Activated CD4-positive, alpha-beta T cell treated with anti-CD3 and anti-CD28 coated beads, Interleukin-2, amount 50 U/mL, for 1 hour (primary cell): ENCODE measurements around the gene COQ7.
A peak's percentile ranks its signal among the peaks of the same experiment; 100 is the strongest.

Experiments used
- DNase-seq: peaks from one replicate; pipeline ENCODE4 v3.0.0-alpha.2; 2020

The COQ7 gene

DNA sequence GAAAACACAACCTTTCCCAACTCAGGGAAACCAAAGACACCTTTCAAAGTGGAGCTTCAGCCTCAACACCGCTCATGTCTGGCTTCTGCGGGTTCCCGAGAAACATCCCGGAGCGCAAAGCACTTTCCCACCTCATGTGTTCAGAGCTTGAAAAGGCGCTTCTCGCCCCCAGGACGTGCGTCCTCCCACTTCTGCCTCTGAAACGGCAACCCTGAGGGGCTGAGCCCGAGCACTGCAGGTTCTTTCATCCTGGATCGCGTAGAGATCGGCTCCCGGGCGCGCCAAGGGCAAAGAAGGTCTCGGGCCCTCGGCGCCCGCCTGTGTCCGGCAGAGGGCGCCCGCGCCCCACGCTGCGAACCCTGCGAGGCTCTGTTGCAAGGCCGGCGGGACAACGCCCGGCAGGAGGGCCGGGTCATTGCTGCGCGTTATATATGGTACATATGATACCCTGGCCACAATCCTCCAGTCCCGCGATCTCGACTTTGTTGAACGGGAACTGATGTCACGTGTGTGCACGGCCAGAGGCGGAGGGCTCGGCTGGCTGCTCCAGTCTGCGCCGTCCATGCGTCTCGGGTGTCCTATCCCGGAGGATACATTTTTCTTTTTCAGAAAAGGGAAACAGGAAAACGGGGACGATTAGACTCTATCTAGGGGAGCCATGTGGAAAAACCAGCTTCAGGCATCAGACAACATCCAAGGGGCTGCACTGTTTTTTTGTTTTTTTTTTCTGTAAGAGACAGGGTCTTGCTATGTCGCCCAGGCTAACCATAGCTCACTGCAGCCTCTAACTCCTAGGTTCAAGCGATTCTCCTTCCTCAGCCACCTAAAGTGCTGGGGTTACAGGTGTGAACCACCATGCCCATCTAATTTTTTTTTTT is 19.1 kb downstream of the COQ7 start:
- DNase-seq, result peak; percentile 72

- DNase-seq, result no peak
Measured at GRCh38 chr16:19088341-19088916, 21.0 kb downstream of the COQ7 start.

- no peak for DNase-seq
Measured at GRCh38 chr16:19089410-19089955, 22.1 kb downstream of the COQ7 start.

DNA sequence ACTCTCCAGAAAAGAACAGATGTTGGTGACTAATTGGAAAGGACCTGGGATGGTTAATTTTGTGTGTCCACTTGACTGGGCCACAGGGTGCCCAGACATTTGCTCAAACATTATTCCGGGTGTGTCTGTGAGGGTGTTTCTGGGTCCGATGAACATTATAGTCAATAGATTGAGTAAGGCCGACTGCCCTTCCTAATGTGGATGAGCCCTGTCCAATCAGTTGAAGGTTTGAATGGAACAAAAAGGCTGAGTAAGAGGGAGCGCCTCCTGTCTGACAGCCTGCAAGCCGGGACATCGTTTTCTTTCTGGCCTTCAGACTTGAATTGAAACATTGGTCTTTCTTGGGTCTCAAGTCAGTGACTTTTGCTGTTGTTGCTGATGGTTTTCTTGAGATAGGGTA is 23.5 kb downstream of the COQ7 start:
- DNase-seq, result no peak

DNA sequence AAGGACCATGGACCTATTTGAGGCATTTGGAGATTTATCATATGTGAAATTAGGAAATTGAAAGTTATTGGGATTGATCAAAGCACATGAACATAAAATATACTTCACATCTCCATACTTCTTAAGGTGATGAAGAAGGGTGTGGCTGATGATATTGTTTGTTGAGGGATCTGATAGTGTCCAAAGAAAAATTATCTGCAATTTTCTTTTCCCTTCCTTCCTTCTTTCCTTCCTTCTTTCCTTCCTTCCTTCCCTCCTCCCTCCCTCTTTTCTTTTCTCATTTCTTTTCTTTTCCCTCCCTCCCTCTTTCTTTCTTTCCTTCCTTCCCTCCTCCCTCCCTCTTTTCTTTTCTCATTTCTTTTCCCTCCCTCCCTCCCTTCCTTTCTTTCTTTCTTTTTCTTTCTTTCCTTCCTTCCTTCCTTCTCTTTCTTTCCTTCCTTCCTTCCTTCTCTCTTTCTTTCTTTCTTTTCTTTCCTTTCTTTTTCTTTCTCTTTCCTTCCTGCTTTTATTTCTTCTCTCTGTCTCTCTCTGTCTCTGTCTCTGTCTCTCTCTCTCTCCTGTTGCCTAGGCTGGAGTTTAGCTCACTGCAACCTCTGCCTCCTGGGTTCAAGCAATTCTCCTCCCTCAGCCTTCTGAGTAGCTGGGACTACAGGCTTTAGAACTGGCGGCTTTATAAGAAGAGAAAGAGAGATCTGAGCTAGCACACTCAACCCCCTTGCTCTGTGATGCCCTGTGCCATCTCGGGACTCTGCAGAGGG is 25.4 kb downstream of the COQ7 start:
- DNase-seq, result no peak

DNA sequence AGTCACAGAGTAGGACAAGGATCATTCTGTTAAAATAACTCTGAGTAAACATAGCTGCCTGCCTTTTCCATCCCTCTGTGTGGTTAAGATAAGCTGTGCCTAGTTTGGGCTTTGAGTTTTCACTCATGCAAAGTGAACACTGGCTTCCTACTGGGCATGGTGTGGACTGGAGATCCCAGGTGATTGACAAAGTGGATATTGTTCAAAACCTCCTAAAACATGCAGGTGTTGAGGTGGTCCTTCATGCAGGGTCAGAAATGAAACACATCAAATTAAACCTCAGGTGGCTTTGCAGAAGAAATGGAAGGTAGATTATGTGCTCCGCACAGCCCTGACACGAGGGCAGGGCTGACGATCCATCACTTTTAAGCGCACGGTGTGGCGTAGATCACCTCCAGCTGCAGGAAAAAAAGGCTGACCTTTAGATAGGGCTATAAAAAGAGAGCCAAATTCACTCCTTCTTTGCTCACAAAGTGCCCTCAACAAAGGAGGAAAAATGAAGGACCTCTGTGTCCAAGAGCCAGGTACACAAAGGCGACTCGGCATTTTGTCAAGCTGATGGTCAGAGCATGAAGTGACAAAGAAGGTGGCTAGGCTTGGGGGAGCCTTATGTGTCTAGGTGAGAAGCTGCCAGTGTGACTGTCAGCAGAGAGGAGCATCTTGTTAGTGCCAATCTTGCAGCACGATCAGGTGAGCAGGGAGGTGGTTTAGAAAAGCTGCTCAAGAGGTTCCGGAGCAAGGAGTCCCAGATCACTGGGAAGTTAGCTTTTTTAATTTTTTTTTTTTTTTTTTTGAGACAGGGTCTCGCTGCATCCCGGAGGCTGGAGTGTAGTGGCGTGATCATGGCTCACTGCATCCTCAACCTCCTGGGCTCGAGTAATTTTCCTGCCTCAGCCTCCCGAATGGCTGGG is 26.5 kb downstream of the COQ7 start:
- DNase-seq, result no peak

GRCh38 chr16:19094542-19095365 is 27.3 kb downstream of the COQ7 start:
- DNase-seq, result no peak

DNA sequence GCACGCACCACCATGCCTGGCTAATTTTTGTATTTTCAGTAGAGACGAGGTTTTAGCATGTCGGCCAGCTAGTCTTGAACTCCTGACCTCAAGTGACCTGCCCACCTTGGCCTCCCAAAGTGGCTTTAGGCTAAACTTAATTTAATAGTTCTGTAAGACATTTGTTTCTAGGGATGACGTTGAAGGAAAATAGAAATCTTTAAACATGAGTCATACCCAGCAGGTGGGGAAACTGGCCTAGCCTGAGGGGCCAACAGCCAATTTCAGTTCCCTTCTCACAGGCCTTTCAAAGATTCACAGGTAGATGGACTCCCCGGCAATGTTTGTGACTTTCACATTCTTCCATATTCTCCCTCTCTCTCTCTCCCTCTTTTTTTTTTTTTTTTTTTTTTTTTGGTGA is 28.2 kb downstream of the COQ7 start:
- no peak for DNase-seq

- no peak for DNase-seq
Measured at GRCh38 chr16:19098173-19098572, 30.8 kb downstream of the COQ7 start.

DNA sequence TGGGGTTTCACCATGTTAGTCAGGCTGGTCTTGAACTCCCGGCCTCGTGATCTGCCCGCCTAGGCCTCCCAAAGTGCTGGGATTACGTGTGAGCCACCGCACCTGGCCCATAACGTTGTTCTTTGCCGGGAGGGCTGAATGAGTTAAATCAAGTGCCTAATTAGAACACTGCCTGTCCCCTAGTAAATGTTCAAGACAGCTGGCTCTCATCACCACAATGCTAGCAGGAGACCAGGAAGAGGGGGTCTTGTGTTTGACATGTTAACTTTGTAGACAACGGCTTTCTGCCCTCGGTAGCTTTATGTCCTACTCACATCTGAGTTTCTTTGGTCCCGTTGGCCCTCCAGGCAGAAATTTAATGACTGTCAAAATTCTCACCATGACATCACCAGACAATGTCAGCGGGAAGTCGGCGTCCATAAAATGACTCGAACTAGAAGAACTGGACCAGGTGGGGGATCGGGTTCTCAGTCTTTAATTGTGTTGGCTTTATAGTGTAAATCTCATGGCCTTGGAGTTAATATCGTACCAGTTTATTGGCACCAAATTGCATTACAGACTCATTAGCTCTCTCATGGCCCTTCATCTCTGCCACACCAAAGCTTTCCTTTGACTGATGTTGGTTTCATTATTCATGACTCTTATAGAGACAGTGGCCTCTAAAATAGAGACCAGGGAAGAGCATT is 34.9 kb downstream of the COQ7 start:
- no peak for DNase-seq

GRCh38 chr16:19104607-19105006 is 37.2 kb downstream of the COQ7 start:
- DNase-seq, result no peak

- DNase-seq, result no peak
Measured at GRCh38 chr16:19105131-19105530, 37.7 kb downstream of the COQ7 start.

DNA sequence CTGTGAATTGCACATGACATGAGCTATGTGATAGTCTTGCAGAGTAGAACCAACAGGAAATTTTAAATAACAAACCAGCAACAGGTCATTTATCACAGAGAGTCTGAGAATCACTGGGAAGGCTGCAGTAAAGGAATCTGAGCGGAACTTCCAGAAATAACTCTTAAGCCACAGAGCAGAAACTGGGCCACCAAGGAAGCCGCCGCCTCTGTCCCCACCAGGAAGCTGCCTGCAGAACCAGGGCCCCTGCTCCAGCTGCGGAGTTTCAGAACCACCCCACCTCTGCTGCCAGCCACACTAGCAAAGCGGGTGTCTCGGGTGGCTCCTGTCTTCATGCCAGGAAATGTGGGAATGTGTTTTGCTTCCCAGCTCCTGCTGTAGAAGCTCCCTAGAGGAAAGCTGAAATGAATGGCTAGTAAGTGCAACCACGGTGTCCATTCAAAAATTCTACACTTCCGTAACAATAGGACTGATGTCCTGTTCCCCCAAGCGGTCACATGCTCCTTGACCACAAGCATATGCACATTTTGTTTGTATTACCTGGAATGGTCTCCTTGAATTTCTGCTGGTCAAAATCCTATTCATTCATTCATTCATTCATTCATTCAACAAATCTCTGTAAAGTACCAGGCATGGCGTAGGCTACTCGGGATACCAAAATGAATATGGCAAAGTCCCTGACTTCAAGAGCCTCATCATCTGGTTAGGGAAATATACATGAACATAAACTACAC is 38.6 kb downstream of the COQ7 start:
- DNase-seq, result no peak

DNA sequence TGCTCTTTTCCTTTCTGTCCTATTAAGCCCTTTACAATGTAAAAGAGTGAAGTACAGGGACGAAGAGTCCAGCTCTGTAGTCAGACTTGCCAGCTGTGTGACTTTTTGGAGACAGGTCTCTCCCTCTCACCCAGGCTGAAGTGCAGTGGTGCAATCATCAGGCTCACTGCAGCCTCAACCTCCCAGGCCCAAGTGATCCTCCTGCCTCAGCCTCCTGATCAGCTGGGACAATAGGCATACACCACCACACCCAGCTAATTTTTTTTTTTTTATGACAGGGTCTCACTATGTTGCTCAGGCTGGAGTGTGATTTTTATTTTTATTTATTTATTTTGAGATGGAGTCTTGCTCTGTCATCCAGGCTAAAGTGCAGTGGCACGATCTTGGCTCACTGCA is 39.2 kb downstream of the COQ7 start:
- no peak for DNase-seq

DNA sequence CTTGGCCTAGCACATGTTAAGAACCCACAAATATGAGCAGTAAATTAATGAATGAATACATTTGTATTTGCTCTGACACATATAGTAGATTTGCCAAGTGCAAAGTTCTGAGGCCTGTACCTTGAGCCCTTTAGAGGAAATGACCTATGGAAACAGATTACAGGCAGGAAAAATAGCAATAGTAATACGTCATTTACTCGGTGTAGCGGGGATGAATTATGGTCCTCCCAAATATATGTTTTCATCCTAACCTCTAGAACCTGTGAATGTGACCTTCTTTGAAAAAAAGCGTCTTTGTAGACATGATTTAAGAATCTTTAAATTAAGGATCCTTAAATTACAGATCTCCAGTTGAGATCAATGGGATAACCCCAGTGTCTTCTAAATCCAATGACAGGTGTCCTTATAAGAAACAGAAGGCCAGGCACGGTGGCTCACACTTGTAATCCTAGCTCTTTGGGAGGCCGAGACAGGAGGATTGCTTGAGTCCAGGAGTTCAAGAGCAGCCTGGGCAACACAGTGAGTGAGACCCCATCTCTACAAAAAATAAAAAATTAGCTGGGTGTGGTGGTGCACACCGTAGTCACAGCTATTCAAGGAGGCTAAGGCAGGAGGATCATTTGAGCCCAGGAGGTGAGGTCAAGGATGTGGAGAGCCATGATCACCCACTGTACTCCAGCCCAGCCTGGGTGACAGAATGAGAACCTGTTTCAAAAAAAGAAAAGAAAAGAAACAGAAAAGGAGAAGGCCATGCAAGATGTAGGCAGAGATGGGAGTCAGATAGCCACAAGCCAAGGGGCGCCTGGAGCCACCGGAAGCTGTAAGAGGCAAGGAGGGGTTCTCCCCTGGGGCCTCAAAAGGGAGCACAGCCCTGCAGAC is 41.2 kb downstream of the COQ7 start:
- DNase-seq, result no peak

DNA sequence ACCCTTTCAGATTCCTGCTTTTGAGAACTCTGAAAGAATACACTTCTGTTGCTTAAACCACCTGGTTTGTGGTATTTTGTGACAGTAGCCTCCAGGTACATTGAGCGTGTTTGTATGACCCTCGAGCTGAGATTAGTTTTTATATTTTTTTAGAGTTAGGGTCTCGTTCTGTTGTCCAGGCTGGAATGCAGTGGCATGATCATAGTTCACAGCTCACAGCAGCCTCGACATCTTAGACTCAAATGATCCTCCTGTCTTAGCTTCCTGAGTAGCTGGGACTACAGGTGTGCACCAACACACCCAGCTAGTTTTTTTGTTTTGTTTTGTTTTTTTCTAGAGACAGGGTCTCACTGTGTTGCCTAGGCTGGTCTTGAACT is 41.9 kb downstream of the COQ7 start:
- DNase-seq, result no peak

GRCh38 chr16:19110537-19111360 is 43.3 kb downstream of the COQ7 start:
- DNase-seq, result no peak

DNA sequence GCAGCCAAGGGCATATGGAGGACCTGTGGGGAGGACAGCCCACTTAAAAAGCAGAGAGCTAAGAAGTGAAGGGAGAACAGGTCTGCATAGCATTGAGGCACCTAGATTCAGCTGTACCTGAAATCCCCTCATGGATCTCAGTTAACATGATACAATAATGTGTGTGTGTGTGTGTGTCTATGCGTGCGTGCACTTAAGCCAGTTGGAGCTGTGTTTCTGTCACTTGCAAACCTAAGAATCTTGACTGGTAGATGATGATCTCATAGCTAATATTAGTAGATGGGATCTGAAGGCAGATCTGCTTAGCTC is 44.6 kb downstream of the COQ7 start:
- no peak for DNase-seq
